Measurements from ENCODE around the gene TLL1. TPM values are rescaled to one million over a fixed set of nuclear protein-coding genes. Genes with fewer than 3 reads are reported as not detected.

TLL1 gene
- total RNA-seq, 2 experiments from 2014 or later: 0.44 to 3.9 TPM

- no peaks in the 10 kb centered on the region for H3K79me2 ChIP-seq (ENCODE audit: insufficient read depth, low read depth, low read length)
Measured at GRCh38 chr4:165838575-165838974, 34.5 kb upstream of the TLL1 start.

GRCh38 chr4:165839615-165840333 is 33.3 kb upstream of the TLL1 start:
- H3K9me3 ChIP-seq (ENCODE audit: low read length): no peaks in the 10 kb centered on the region
- H3K27ac ChIP-seq (ENCODE audit: low read depth, low read length, poor library complexity, severe bottlenecking): no peak overlapping the region
- BruUV-seq (replicated peaks): no TSS peak
- POLR2A ChIA-PET: no interaction called here
- CTCF ChIA-PET (ENCODE audit: unreplicated experiment): no interaction called here
- H3K4me1 ChIP-seq (ENCODE audit: insufficient read depth, low read length, poor library complexity, severe bottlenecking): no peaks in the 10 kb centered on the region
- H4K20me1 ChIP-seq (ENCODE audit: insufficient read depth, low read length): no peaks in the 10 kb centered on the region; the same call in 1 of the 2 replicates
- intact Hi-C loops (cut with micrococcal nuclease; ENCODE audit: unreplicated experiment): no loop called here
- H3K79me2 ChIP-seq (ENCODE audit: insufficient read depth, low read depth, low read length): no peaks in the 10 kb centered on the region
- H3K4me2 ChIP-seq (ENCODE audit: low read length): no peak overlapping the region
- no peaks in the 10 kb centered on the region for H3K36me3 ChIP-seq (ENCODE audit: insufficient read depth, low read length)
- H3K4me3 ChIP-seq (ENCODE audit: low read depth, low read length, poor library complexity, severe bottlenecking): no peak overlapping the region
- DNase-seq (ENCODE audit: low spot score): no peak
- H2AFZ ChIP-seq (ENCODE audit: low read length): no peak overlapping the region
- no peaks in the 10 kb centered on the region for H3K9me2 ChIP-seq (ENCODE audit: insufficient read depth, low read length)
- no peak for TF ChIP-seq CTCF (conservative IDR thresholded peaks at IDR 0.05; ENCODE audit: low read length)
- TF ChIP-seq EZH2phosphoT487 (IDR thresholded peaks at IDR 0.05; ENCODE audit: borderline replicate concordance, low read depth, low read length): no peak

More at GRCh38 chr4:165838575-165838974, 34.5 kb upstream of the TLL1 start:
- Histone ChIP-seq H2AFZ (ENCODE audit: low read length) (no peak overlapping the region), H4K20me1 (ENCODE audit: insufficient read depth, low read length) (no peaks in the 10 kb centered on the region), H3K4me3 (ENCODE audit: low read depth, low read length, poor library complexity, severe bottlenecking) (no peak overlapping the region), H3K4me2 (ENCODE audit: low read length) (no peak overlapping the region), H3K27ac (ENCODE audit: low read depth, low read length, poor library complexity, severe bottlenecking) (no peak overlapping the region), H3K36me3 (ENCODE audit: insufficient read depth, low read length) (no peaks in the 10 kb centered on the region), H3K9me3 (ENCODE audit: low read length) (no peaks in the 10 kb centered on the region), H3K9me2 (ENCODE audit: insufficient read depth, low read length) (no peaks in the 10 kb centered on the region), H3K4me1 (ENCODE audit: insufficient read depth, low read length, poor library complexity, severe bottlenecking) (no peaks in the 10 kb centered on the region)
- CTCF ChIA-PET (ENCODE audit: unreplicated experiment): interaction anchor here (0.6 kb wide), 1 partner anchor 51 kb away, joined by 3 read pairs; no protein-coding TSS in a partner anchor
- TF ChIP-seq CTCF (conservative IDR thresholded peaks at IDR 0.05; ENCODE audit: low read length): no peak
- intact Hi-C loops (cut with micrococcal nuclease; ENCODE audit: unreplicated experiment): no loop called here
- no TSS peak for BruUV-seq (replicated peaks)
- DNase-seq (ENCODE audit: low spot score): no peak
- POLR2A ChIA-PET: interaction anchor here (0.6 kb wide), 1 partner anchor 285 kb away, joined by 3 read pairs; no protein-coding TSS in a partner anchor

GRCh38 chr4:165842684-165843083 is 30.4 kb upstream of the TLL1 start:
- no peak for DNase-seq (ENCODE audit: low spot score)
- CTCF ChIA-PET (ENCODE audit: unreplicated experiment): no interaction called here
- Histone ChIP-seq H3K4me1 (ENCODE audit: insufficient read depth, low read length, poor library complexity, severe bottlenecking) (no peaks in the 10 kb centered on the region), H3K9me3 (ENCODE audit: low read length) (no peaks in the 10 kb centered on the region), H3K79me2 (ENCODE audit: insufficient read depth, low read depth, low read length) (no peaks in the 10 kb centered on the region), H3K4me2 (ENCODE audit: low read length) (no peak overlapping the region), H3K9me2 (ENCODE audit: insufficient read depth, low read length) (no peaks in the 10 kb centered on the region), H4K20me1 (ENCODE audit: insufficient read depth, low read length) (no peaks in the 10 kb centered on the region; the same call in 1 of the 2 replicates), H3K4me3 (ENCODE audit: low read depth, low read length, poor library complexity, severe bottlenecking) (no peak overlapping the region), H3K27ac (ENCODE audit: low read depth, low read length, poor library complexity, severe bottlenecking) (no peak overlapping the region), H2AFZ (ENCODE audit: low read length) (no peak overlapping the region), H3K36me3 (ENCODE audit: insufficient read depth, low read length) (no peaks in the 10 kb centered on the region)
- POLR2A ChIA-PET: no interaction called here
- intact Hi-C loops (cut with micrococcal nuclease; ENCODE audit: unreplicated experiment): no loop called here
- no peak for TF ChIP-seq CTCF (conservative IDR thresholded peaks at IDR 0.05; ENCODE audit: low read length)
- TF ChIP-seq EZH2phosphoT487 (IDR thresholded peaks at IDR 0.05; ENCODE audit: borderline replicate concordance, low read depth, low read length): no peak
- BruUV-seq (replicated peaks): no TSS peak
